SKM-1 treated with dmso at 0.1 percent for 144 hours (cell line): Measurements from ENCODE around the gene PABPN1L.

Source experiments
- DNase-seq: peaks from one replicate; lab custom pipeline; 2025; ENCODE audit not compliant: unreplicated experiment; lab: John Stamatoyannopoulos, UW

Gene PABPN1L

GRCh38 chr16:88814144-88814502 lies 52.3 kb downstream of the PABPN1L start:
- no peak for DNase-seq
